Measurements from ENCODE around the gene CBX2.

The CBX2 gene

DNA sequence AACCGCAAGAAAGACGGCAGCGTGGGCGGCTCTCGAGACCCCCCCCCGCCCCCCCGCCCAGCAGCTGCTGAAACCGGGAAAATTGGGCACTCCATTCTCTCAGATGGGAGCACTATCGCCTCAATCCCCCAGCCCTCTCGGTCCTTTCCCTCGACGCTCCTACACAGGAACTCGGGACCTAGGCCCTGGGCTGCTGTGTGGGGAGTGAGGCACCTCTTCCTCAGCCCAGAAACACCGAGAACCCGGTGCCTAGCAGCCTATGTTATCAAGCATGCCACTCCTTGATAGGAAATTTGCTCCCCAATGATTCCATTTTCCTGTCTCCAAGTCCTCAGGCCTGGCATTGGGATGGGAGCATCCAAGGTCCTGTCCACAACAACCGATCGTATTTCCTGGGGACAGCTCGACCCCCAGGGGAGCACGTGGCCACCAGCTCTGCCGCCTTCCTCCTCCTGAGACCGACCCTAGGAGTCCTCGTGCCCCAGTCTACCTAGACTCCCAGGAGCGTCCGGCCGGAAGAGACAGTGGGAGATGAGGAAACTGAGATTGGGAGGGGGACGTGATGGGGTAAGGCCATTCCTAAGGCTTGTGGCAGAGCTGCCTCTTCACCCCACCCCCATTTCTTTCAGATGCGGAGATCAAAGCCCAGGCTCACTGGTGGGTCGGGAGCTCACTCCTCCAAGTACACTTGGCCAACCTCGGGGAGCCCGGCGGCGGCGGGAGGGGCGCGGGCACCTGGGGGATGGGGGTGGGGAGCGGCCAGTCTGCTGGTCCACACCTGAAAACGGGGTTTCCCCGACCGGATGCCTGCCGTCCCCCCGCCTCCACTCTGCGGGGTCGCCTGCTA is 36.4 kb downstream of the CBX2 start:
- Histone ChIP-seq H3K36me3 (ENCODE audit: control insufficient read depth in 1 of 2, insufficient read depth in 2 of 2, low read length in 2 of 2) (no peaks in the 10 kb centered on the region), H3K27ac (ENCODE audit: low read length) (no peak overlapping the region), H3K4me3 (ENCODE audit: low read depth in 1 of 2, low read length in 2 of 2) (peak overlapping the region in 1 of 2 donors; percentile 38), H3K27me3 (ENCODE audit: low read depth, low read length) (peaks cover 43% of the 10 kb centered on the region), H3K4me1 (ENCODE audit: control insufficient read depth in 1 of 2, insufficient read depth in 2 of 2, low read length in 2 of 2) (peaks cover 0 to 47% of the 10 kb centered on the region in 2 donors), H3K9me3 (ENCODE audit: control insufficient read depth in 1 of 2, low read length in 2 of 2) (no peaks in the 10 kb centered on the region)

DNA sequence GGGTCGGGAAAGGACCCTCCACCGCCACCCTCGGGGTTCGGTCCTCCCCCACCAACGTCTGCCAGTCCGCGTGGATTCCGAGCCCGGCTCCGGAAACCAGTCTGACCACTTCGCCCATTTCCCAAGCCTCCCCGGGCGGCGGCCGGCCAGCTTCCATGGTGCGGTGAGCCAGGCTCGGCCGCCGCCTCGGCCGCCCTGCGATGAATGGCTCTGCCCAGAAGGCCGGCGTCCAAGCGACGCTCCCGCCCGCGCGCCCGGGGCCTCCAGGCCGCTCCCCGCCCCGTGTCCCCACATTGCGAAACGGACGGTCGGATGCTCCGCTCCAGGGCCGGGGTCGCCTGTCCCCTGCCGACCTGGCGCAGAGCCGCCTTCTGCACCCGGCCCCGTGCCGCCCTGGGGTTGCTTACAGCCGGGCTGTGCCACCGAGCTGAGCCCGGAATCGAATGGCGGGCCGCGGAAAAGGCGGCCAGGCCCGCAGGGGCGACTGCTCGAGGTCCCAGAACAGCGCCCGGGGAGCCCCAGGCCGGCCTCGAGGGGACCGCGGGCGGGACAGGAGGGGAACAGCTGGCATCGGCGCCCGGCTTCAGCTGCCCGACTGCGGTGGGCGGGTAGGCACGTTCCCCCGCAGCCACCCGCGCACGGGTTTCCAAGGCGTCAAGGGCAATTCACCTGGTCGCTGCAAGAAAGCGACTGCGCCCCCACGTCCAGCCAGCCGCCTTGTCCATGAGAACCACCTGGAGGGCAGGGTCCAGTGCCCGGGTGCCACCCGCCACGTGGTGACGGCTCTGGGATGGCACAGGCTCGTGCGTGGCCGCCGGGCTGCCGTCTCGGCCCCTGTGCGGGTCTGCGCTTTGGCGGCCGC is 37.3 kb downstream of the CBX2 start:
- H3K36me3 ChIP-seq (ENCODE audit: control insufficient read depth in 1 of 2, insufficient read depth in 2 of 2, low read length in 2 of 2), result no peaks in the 10 kb centered on the region
- peaks cover 41% of the 10 kb centered on the region for H3K27me3 ChIP-seq (ENCODE audit: low read depth, low read length)
- H3K4me1 ChIP-seq (ENCODE audit: control insufficient read depth in 1 of 2, insufficient read depth in 2 of 2, low read length in 2 of 2), result peaks cover 0 to 47% of the 10 kb centered on the region in 2 donors
- H3K9me3 ChIP-seq (ENCODE audit: control insufficient read depth in 1 of 2, low read length in 2 of 2), result no peaks in the 10 kb centered on the region
- peak overlapping the region in 1 of 2 donors; percentile 38 for H3K4me3 ChIP-seq (ENCODE audit: low read depth in 1 of 2, low read length in 2 of 2)
- no peak overlapping the region for H3K27ac ChIP-seq (ENCODE audit: low read length)

DNA sequence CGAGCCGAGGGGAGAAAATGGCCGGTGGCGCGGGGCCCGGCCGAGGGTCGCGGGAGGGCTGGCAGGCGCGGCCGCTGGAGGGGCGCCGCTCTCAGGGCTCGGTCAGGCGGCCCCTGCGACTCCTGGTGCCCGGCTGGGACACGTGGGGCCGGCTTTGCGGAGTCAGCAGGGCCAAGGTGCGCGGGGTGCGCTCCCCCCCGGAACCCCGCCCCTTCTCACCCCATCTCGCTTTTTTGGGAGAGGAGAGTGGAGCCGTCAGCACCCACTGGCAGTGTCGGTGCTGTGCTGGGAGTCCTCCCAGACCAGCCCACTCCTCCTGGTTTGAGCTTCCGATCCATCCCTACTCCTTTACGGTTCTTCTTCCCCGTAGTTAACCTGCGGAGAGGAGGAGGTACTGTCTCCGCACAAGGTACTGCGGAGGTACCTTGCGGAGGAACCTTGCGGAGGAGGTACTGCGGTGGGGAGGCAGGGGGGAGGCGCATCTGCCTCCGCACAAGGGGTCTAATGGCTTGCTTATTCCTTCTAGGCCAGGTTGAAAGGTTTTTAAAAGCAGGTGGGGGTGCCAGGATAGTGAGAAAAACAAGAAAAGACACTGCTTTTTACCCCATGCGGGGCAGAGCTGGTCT is 38.0 kb downstream of the CBX2 start:
- H3K4me3 ChIP-seq (ENCODE audit: low read depth in 1 of 2, low read length in 2 of 2), result no peak overlapping the region
- no peak overlapping the region for H3K27ac ChIP-seq (ENCODE audit: low read length)
- no peaks in the 10 kb centered on the region for H3K9me3 ChIP-seq (ENCODE audit: control insufficient read depth in 1 of 2, low read length in 2 of 2)
- H3K4me1 ChIP-seq (ENCODE audit: control insufficient read depth in 1 of 2, insufficient read depth in 2 of 2, low read length in 2 of 2), result peaks cover 0 to 41% of the 10 kb centered on the region in 2 donors
- peaks cover 39% of the 10 kb centered on the region for H3K27me3 ChIP-seq (ENCODE audit: low read depth, low read length)
- no peaks in the 10 kb centered on the region for H3K36me3 ChIP-seq (ENCODE audit: control insufficient read depth in 1 of 2, insufficient read depth in 2 of 2, low read length in 2 of 2)

DNA sequence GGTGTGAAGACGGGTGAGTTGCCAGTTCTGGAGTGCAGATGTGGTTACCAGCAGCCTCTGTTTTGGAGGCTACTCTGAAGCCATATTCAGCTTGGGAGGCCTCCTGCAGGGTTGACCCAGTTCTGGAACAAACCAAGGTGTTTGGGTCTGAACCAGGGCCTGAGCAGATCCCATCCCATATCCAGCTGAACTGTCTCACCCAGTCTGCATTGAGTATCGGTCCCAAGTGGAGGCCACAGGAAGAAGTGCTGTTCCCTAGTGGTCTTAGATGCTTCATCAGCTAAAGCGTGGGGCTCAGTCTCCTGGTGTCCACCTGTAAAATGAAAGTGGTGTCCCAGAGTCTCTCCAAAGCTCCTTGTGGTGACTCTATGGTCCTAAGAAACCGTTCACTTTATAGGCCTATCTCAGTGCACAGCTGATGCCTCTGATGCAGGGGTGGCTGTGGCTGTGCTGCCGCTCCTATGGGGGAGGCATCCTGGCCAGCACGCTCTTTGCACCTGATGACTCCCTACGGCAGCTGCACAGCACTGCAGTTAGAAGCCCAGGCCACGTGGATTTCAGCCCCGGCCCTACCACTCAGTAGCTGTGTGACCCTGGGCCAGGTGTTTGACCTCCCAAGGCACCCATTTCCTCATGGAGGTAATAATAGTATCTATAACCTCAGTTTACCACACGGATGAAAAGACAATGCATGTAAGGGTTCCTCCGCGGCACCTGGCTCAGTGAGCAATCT is 40.2 kb downstream of the CBX2 start:
- H3K27ac ChIP-seq (ENCODE audit: low read length), result no peak overlapping the region
- H3K36me3 ChIP-seq (ENCODE audit: control insufficient read depth in 1 of 2, insufficient read depth in 2 of 2, low read length in 2 of 2), result no peaks in the 10 kb centered on the region
- no peak overlapping the region for H3K4me3 ChIP-seq (ENCODE audit: low read depth in 1 of 2, low read length in 2 of 2)
- H3K27me3 ChIP-seq (ENCODE audit: low read depth, low read length), result peaks cover 20% of the 10 kb centered on the region
- H3K4me1 ChIP-seq (ENCODE audit: control insufficient read depth in 1 of 2, insufficient read depth in 2 of 2, low read length in 2 of 2), result peaks cover 0 to 20% of the 10 kb centered on the region in 2 donors
- no peaks in the 10 kb centered on the region for H3K9me3 ChIP-seq (ENCODE audit: control insufficient read depth in 1 of 2, low read length in 2 of 2)

DNA sequence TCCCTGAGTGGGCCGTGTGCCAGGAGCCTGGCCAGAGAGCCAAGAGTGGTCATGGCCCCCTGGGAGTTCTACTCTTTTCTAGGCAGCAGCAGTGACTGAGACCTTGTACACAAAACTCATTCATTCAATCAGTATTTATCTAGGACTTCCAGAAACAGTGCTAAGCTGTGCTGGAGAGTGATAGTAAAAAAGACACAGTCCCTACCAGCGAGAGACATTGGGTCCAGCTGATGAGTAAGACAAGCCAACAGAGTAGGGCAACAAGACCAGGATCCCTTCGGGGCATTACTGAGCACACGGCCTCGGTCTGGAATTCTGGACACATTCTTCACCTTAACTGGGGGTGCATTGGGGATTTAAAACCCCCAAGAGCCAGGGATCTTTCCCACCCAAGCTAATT is 41.1 kb downstream of the CBX2 start:
- peaks cover 20% of the 10 kb centered on the region for H3K27me3 ChIP-seq (ENCODE audit: low read depth, low read length)
- H3K4me1 ChIP-seq (ENCODE audit: control insufficient read depth in 1 of 2, insufficient read depth in 2 of 2, low read length in 2 of 2), result peaks cover 0 to 17% of the 10 kb centered on the region in 2 donors
- no peak overlapping the region for H3K4me3 ChIP-seq (ENCODE audit: low read depth in 1 of 2, low read length in 2 of 2)
- H3K9me3 ChIP-seq (ENCODE audit: control insufficient read depth in 1 of 2, low read length in 2 of 2), result no peaks in the 10 kb centered on the region
- H3K36me3 ChIP-seq (ENCODE audit: control insufficient read depth in 1 of 2, insufficient read depth in 2 of 2, low read length in 2 of 2), result no peaks in the 10 kb centered on the region
- H3K27ac ChIP-seq (ENCODE audit: low read length), result no peak overlapping the region

DNA sequence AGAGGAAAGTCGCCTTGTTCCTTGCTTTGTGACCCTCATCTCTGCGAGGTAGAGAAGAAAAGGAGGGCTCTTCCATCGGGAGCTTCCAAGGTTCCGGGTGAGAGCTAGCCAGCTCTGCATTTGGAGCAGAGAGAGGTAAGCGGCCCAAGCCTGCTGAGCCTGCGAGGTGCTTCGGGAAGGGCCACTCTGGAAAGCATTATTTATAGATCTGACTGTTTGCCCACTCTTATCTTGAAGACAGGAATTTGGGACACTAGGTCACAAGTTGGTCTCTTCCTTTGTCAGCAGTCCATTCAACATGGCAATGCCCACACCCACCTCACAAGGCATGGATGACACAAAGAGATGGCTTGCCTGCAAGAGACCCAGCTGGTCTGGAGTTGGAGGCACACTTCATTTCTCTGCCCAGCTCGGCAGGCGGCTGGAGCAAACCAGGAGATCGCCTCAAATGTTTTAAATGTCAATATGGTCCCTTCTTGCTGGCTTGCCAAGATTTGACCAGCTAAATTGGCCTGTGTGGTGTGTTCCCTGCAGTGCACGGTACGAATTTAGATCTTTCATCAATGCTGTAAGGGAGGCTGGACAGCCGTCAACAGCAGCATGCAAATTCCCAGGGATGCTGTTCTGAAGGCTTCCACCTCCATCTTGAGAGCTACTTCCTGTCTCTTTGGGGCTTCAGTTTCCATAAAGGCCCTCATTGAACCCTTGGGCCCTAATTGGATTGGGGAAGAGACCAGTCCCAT is 41.8 kb downstream of the CBX2 start:
- Histone ChIP-seq H3K4me1 (ENCODE audit: control insufficient read depth in 1 of 2, insufficient read depth in 2 of 2, low read length in 2 of 2) (peaks cover 0 to 12% of the 10 kb centered on the region in 2 donors), H3K27me3 (ENCODE audit: low read depth, low read length) (peaks cover 13% of the 10 kb centered on the region), H3K27ac (ENCODE audit: low read length) (no peak overlapping the region)

DNA sequence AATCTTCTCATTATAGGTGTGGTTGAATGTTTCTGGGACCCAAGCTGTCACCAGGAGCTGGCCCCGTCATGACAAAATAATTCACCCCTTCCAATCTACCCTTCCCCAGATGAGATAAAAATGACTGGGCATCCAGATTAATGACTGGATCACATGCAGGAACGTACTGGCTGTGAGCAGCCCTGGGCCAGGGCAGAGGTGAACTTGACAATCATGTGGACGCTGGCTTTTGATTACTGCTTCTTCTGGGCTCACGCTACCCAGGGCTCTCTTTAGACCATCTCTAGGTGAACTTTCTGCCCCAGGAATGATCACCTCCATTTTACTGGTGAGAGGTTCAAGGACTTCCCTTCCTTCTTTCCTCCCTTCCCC is 43.0 kb downstream of the CBX2 start:
- Histone ChIP-seq H3K27me3 (ENCODE audit: low read depth, low read length) (peaks cover 10% of the 10 kb centered on the region), H3K4me1 (ENCODE audit: control insufficient read depth in 1 of 2, insufficient read depth in 2 of 2, low read length in 2 of 2) (no peaks in the 10 kb centered on the region), H3K4me3 (ENCODE audit: low read depth in 1 of 2, low read length in 2 of 2) (no peak overlapping the region), H3K27ac (ENCODE audit: low read length) (no peak overlapping the region), H3K9me3 (ENCODE audit: control insufficient read depth in 1 of 2, low read length in 2 of 2) (no peaks in the 10 kb centered on the region), H3K36me3 (ENCODE audit: control insufficient read depth in 1 of 2, insufficient read depth in 2 of 2, low read length in 2 of 2) (no peaks in the 10 kb centered on the region)

More for the DNA sequence above, 41.8 kb downstream of the CBX2 start:
- H3K9me3 ChIP-seq (ENCODE audit: control insufficient read depth in 1 of 2, low read length in 2 of 2), result no peaks in the 10 kb centered on the region
- H3K4me3 ChIP-seq (ENCODE audit: low read depth in 1 of 2, low read length in 2 of 2), result no peak overlapping the region
- H3K36me3 ChIP-seq (ENCODE audit: control insufficient read depth in 1 of 2, insufficient read depth in 2 of 2, low read length in 2 of 2), result no peaks in the 10 kb centered on the region

DNA sequence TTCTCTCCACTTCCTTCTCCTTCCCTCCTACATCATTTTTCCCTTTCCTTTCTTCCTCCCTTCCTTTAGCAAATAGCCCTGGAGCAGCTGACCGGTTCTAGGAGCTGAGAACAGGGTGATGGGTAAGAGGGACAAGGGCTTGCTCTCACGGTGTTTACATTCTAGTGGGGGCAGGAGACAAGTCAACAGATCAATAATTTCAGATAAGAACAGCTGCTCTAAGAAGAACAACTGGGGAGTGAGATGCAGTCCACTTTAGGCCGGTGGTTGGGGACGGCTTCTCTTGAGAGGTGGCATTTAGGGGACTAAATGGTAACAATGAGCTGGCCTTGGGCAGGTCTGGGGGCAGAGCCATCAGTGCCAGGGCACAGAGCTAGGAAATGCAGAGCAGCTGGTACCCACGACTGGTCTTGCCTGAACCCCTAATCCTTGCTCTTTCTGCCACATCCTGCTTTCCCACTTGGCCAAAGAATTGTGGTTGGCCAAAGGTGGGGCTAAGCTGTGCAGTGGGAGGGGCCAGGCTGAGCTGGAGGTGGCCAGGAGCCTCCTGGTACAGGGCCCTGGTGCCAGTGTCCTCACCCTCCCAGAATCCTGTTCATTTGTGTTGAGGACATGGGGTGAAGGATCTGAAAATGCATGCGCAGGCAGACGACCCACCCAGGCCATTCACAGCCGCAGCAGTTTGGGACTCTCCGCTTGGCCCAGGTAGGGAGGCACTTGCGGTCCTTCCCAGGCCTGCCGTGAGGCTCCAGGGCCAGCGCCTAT is 43.6 kb downstream of the CBX2 start:
- H3K9me3 ChIP-seq (ENCODE audit: control insufficient read depth in 1 of 2, low read length in 2 of 2), result no peaks in the 10 kb centered on the region

DNA sequence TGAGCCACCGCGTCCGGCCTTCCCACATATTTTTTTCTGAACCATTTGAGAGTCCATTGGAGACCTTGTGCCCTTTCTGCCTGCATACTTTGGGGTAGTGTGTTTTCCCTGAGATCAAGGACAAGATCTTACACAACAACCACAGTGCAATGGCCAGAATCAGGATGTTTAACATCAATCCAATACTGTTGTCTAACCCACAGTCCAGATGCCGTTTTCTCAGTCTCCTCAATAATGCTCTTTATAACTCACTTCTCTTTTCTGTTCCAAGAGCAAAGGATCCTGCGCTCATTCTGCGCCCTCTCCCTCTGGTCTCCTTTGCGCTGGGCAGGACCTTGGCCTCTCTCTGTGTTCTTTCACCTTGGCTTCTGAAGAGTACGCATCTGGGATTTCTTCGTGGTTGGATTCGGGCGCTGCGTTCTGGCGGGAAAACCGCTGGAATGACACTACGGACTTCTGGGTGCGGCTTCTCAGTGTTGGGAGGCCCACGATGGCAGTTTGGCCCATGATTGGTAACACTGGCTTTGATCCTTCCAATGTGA is 44.7 kb downstream of the CBX2 start:
- Histone ChIP-seq H3K27ac (ENCODE audit: low read length) (no peak overlapping the region), H3K27me3 (ENCODE audit: low read depth, low read length) (peaks cover 3% of the 10 kb centered on the region), H3K9me3 (ENCODE audit: control insufficient read depth in 1 of 2, low read length in 2 of 2) (no peaks in the 10 kb centered on the region), H3K4me3 (ENCODE audit: low read depth in 1 of 2, low read length in 2 of 2) (no peak overlapping the region), H3K36me3 (ENCODE audit: control insufficient read depth in 1 of 2, insufficient read depth in 2 of 2, low read length in 2 of 2) (no peaks in the 10 kb centered on the region), H3K4me1 (ENCODE audit: control insufficient read depth in 1 of 2, insufficient read depth in 2 of 2, low read length in 2 of 2) (no peaks in the 10 kb centered on the region)

More for the DNA sequence above, 43.6 kb downstream of the CBX2 start:
- Histone ChIP-seq H3K4me3 (ENCODE audit: low read depth in 1 of 2, low read length in 2 of 2) (no peak overlapping the region), H3K27ac (ENCODE audit: low read length) (no peak overlapping the region), H3K27me3 (ENCODE audit: low read depth, low read length) (peaks cover 4% of the 10 kb centered on the region), H3K4me1 (ENCODE audit: control insufficient read depth in 1 of 2, insufficient read depth in 2 of 2, low read length in 2 of 2) (no peaks in the 10 kb centered on the region), H3K36me3 (ENCODE audit: control insufficient read depth in 1 of 2, insufficient read depth in 2 of 2, low read length in 2 of 2) (no peaks in the 10 kb centered on the region)

Measured in muscle layer of duodenum (tissue), 2 donors.